Cardiac septum (tissue), 1 donor: ENCODE measurements around the gene KRTAP5-6. TPM values are rescaled to one million over a fixed set of nuclear protein-coding genes. Genes with fewer than 3 reads are reported as not detected.

Experiments used
- DNase-seq: peaks from one replicate; pipeline ENCODE4 v3.0.0-alpha.2; 2020; ENCODE audit warnings: low spot score
- intact Hi-C: fragments of 100-400 bp; cut with DNase I; formaldehyde crosslinking; loops from one replicate; pipeline ENCODE4 v1.14.0; 2022
- total RNA-seq: library from RNA; stranded (reverse); fragmentation: NEBNext Ultra II Directional; extraction: Animal tissue kit (Norgen Biotek cat#: 25700); gene quantifications from one replicate; pipeline ENCODE4 v1.2.1, GENCODE V29; 2021
- donor health status: DM: no; HTN: no; CAD: no.

Gene KRTAP5-6
- total RNA-seq, 1 donor from 2014 or later: not detected

- intact Hi-C loops: no loop called here
- no peak for DNase-seq
Observed at GRCh38 chr11:1742869-1743584, 46.0 kb downstream of the KRTAP5-6 start.

GRCh38 chr11:1743585-1744136 is 46.7 kb downstream of the KRTAP5-6 start:
- DNase-seq: peak; percentile 55
- intact Hi-C loops: no loop called here

- peak; percentile 71 for DNase-seq
- intact Hi-C loops: no loop called here
Observed at GRCh38 chr11:1744137-1744886, 47.3 kb downstream of the KRTAP5-6 start.

GRCh38 chr11:1744891-1745700 is 48.1 kb downstream of the KRTAP5-6 start:
- no peak for DNase-seq
- intact Hi-C loops: no loop called here

- intact Hi-C loops: no loop called here
- DNase-seq: peak; percentile 29
Observed at GRCh38 chr11:1745701-1746320, 48.8 kb downstream of the KRTAP5-6 start.

GRCh38 chr11:1746511-1746931 is 49.5 kb downstream of the KRTAP5-6 start:
- DNase-seq: peak; percentile 77
- intact Hi-C loops: no loop called here

GRCh38 chr11:1746956-1747752 is 50.2 kb downstream of the KRTAP5-6 start:
- intact Hi-C loops: no loop called here
- DNase-seq: no peak

Other genes with a start within 250 kb of the KRTAP5-6 start
- 48.5 TPM for gene MOB2, start 210.4 kb upstream of the KRTAP5-6 start, total RNA-seq
- 36.9 TPM for gene DUSP8, start 124.9 kb upstream of the KRTAP5-6 start, total RNA-seq
- gene KRTAP5-1, start 111.9 kb upstream of the KRTAP5-6 start, total RNA-seq: not detected
- gene KRTAP5-2, start 98.9 kb upstream of the KRTAP5-6 start, total RNA-seq: not detected
- gene KRTAP5-3, start 88.7 kb upstream of the KRTAP5-6 start, total RNA-seq: not detected
- gene KRTAP5-4, start 75.1 kb upstream of the KRTAP5-6 start, total RNA-seq: not detected
- not detected for gene KRTAP5-5, start 67.4 kb upstream of the KRTAP5-6 start, total RNA-seq
- gene IFITM10, start 53.4 kb downstream of the KRTAP5-6 start, total RNA-seq: 2.0 TPM
- gene CTSD, start 66.7 kb downstream of the KRTAP5-6 start, total RNA-seq: 521 TPM
- not detected for gene SYT8, start 137.8 kb downstream of the KRTAP5-6 start, total RNA-seq
- 0.78 TPM for gene TNNI2, start 141.8 kb downstream of the KRTAP5-6 start, total RNA-seq
- gene LSP1, start 155.9 kb downstream of the KRTAP5-6 start, total RNA-seq: 35.1 TPM
- gene PRR33, start 194.7 kb downstream of the KRTAP5-6 start, total RNA-seq: 0.75 TPM
- gene TNNT3, start 222.5 kb downstream of the KRTAP5-6 start, total RNA-seq: 41.5 TPM